H9 (cell line): ENCODE measurements around the gene CNPPD1. TPM values are rescaled to one million over a fixed set of nuclear protein-coding genes. Genes with fewer than 3 reads are reported as not detected.
A peak's percentile ranks its signal among the peaks of the same experiment; 100 is the strongest.

Experiments
- DNase-seq: peaks from one replicate; pipeline ENCODE4 v3.0.0-alpha.2; 2017
- H2AFZ ChIP-seq: one replicate; pipeline ENCODE4 v1.6.1; 2013; ENCODE audit warnings: mild to moderate bottlenecking, low read length, control low read depth, moderate library complexity
- H2AK5ac ChIP-seq: 2 replicates; pipeline ENCODE4 v1.6.1; 2013; ENCODE audit warnings: low read length, control low read depth, mixed read lengths; ENCODE audit not compliant: insufficient read length
- H2BK120ac ChIP-seq: one replicate; pipeline ENCODE4 v1.6.1; 2013; ENCODE audit warnings: low read depth, mild to moderate bottlenecking, low read length, control low read depth, inconsistent platforms; ENCODE audit not compliant: poor library complexity, severe bottlenecking
- H2BK12ac ChIP-seq: 2 replicates; pipeline ENCODE4 v1.6.1; 2013; ENCODE audit warnings: low read length, control low read depth, mixed read lengths, low read depth; ENCODE audit not compliant: insufficient read length
- H2BK15ac ChIP-seq: 2 replicates; pipeline ENCODE4 v1.6.1; 2013; ENCODE audit warnings: low read depth, low read length, control low read depth
- H2BK20ac ChIP-seq: one replicate; pipeline ENCODE4 v1.6.1; 2013; ENCODE audit warnings: low read depth, mild to moderate bottlenecking, low read length, control low read depth, inconsistent platforms; ENCODE audit not compliant: poor library complexity, severe bottlenecking
- H2BK5ac ChIP-seq: 2 replicates; pipeline ENCODE4 v1.6.1; 2013; ENCODE audit warnings: low read length, control low read depth, mixed read lengths; ENCODE audit not compliant: insufficient read length
- H3K14ac ChIP-seq: 2 replicates; pipeline ENCODE4 v1.6.1; 2013; ENCODE audit warnings: low read length, control low read depth; ENCODE audit not compliant: insufficient read depth
- H3K18ac ChIP-seq: 2 replicates; pipeline ENCODE4 v1.6.1; 2013; ENCODE audit warnings: low read depth, mild to moderate bottlenecking, mixed read lengths, low read length, control low read depth; ENCODE audit not compliant: insufficient read length
- H3K23ac ChIP-seq: 2 replicates; pipeline ENCODE4 v1.6.1; 2013; ENCODE audit warnings: low read length, control low read depth, mixed read lengths, low read depth; ENCODE audit not compliant: insufficient read length
- H3K23me2 ChIP-seq: 2 replicates; pipeline ENCODE4 v1.6.1; 2013; ENCODE audit warnings: low read depth, mild to moderate bottlenecking, mixed read lengths, low read length, control low read depth; ENCODE audit not compliant: insufficient read length, poor library complexity, severe bottlenecking
- H3K27ac ChIP-seq: 2 replicates; pipeline ENCODE4 v1.5.1; 2013; ENCODE audit warnings: low read length, control low read depth, mixed read lengths, low read depth; ENCODE audit not compliant: insufficient read length
- H3K27me3 ChIP-seq: 2 replicates; pipeline ENCODE4 v1.6.1; 2013; ENCODE audit warnings: low read length, control low read depth, inconsistent platforms; ENCODE audit not compliant: insufficient read depth
- H3K4ac ChIP-seq: 2 replicates; pipeline ENCODE4 v1.6.1; 2013; ENCODE audit warnings: low read depth, mild to moderate bottlenecking, control low read depth, inconsistent platforms, low read length, moderate library complexity
- H3K4me1 ChIP-seq: 2 replicates; pipeline ENCODE4 v1.6.1; 2013; ENCODE audit warnings: low read length, control low read depth, inconsistent platforms; ENCODE audit not compliant: insufficient read depth
- H3K4me2 ChIP-seq: 2 replicates; pipeline ENCODE4 v1.6.1; 2013; ENCODE audit warnings: low read length, control low read depth, mixed read lengths; ENCODE audit not compliant: insufficient read length, insufficient read depth
- H3K56ac ChIP-seq: 2 replicates; pipeline ENCODE4 v1.6.1; 2013; ENCODE audit warnings: low read depth, mild to moderate bottlenecking, mixed read lengths, low read length, control low read depth; ENCODE audit not compliant: insufficient read length
- H3K79me1 ChIP-seq: 2 replicates; pipeline ENCODE4 v1.6.1; 2013; ENCODE audit warnings: low read depth, mild to moderate bottlenecking, moderate library complexity, low read length, control low read depth, inconsistent platforms; ENCODE audit not compliant: insufficient read depth, poor library complexity, severe bottlenecking
- H3K79me2 ChIP-seq: 2 replicates; pipeline ENCODE4 v1.6.1; 2013; ENCODE audit warnings: low read length, control low read depth, inconsistent platforms; ENCODE audit not compliant: insufficient read depth
- H3K9ac ChIP-seq: 2 replicates; pipeline ENCODE4 v1.6.1; 2013; ENCODE audit warnings: low read length, control low read depth, mixed read lengths; ENCODE audit not compliant: insufficient read length; ENCODE audit errors: extremely low read depth
- H3K9me3 ChIP-seq: one replicate; pipeline ENCODE4 v1.6.1; 2013; ENCODE audit warnings: low read depth, low read length, inconsistent platforms; ENCODE audit not compliant: control insufficient read depth
- H3T11ph ChIP-seq: one replicate; pipeline ENCODE4 v1.6.1; 2013; ENCODE audit warnings: mild to moderate bottlenecking, low read length, control low read depth, inconsistent platforms
- H4K20me1 ChIP-seq: one replicate; pipeline ENCODE4 v1.6.1; 2013; ENCODE audit not compliant: control insufficient read depth, insufficient read length, insufficient read depth
- H4K5ac ChIP-seq: 2 replicates; pipeline ENCODE4 v1.6.1; 2013; ENCODE audit warnings: low read depth, mild to moderate bottlenecking, mixed read lengths, low read length, control low read depth; ENCODE audit not compliant: insufficient read length
- H4K8ac ChIP-seq: replicated peaks from 2 replicates; pipeline ENCODE4 v1.6.1; 2013; ENCODE audit warnings: low read length, control low read depth, mixed read lengths, low read depth; ENCODE audit not compliant: insufficient read length
- H4K91ac ChIP-seq: 2 replicates; pipeline ENCODE4 v1.6.1; 2013; ENCODE audit warnings: low read depth, mild to moderate bottlenecking, moderate library complexity, mixed read lengths, low read length, control low read depth; ENCODE audit not compliant: insufficient read length
- H3K27ac Mint-ChIP-seq, 3 experiments: 2 replicates in 2 of 3; 3 replicates in 1 of 3; pipeline ENCODE4 v1.8.0; 2020 to 2021; ENCODE audit warnings: mixed read lengths in 3 of 3, mild to moderate bottlenecking in 1 of 3, moderate library complexity in 1 of 3
- H3K27me3 Mint-ChIP-seq: 2 replicates; pipeline ENCODE4 v1.8.0; 2021; ENCODE audit warnings: low read depth, mild to moderate bottlenecking, moderate library complexity, mixed read lengths
- H3K36me3 Mint-ChIP-seq, 3 experiments: 2 replicates in 2 of 3; 3 replicates in 1 of 3; pipeline ENCODE4 v1.8.0; 2020 to 2021; ENCODE audit warnings: low read depth in 3 of 3, mixed read lengths in 3 of 3; ENCODE audit not compliant: insufficient read depth in 1 of 3
- H3K4me1 Mint-ChIP-seq, 2 experiments: 2 replicates each; pipeline ENCODE4 v1.8.0; 2020; ENCODE audit warnings: mixed read lengths in 2 of 2
- H3K4me3 Mint-ChIP-seq, 2 experiments: 2 replicates in 1 of 2; 3 replicates in 1 of 2; pipeline ENCODE4 v1.8.0; 2020 to 2021; ENCODE audit warnings: mild to moderate bottlenecking in 2 of 2, mixed read lengths in 2 of 2, moderate library complexity in 1 of 2
- H3K9me3 Mint-ChIP-seq, 2 experiments: 2 replicates in 1 of 2; 3 replicates in 1 of 2; pipeline ENCODE4 v1.8.0; 2020; ENCODE audit warnings: mild to moderate bottlenecking in 2 of 2, mixed read lengths in 2 of 2, moderate library complexity in 1 of 2
- CTCF ChIP-seq: fragments of 200-600 bp; sonication (generic); conservative IDR thresholded peaks from 3 replicates; pipeline ENCODE4 v1.8.0; 2021; ENCODE audit warnings: antibody characterized with exemption, mild to moderate bottlenecking
- WGBS: extraction: QIAGEN DNeasy Blood & Tissue Kit; methylation state at CpG from one replicate; pipeline ENCODE4 v1.1.7; 2013; ENCODE audit warnings: missing lambda C conversion rate, low lambda C conversion rate, mixed read lengths; ENCODE audit not compliant: insufficient read length; ENCODE audit errors: extremely low coverage; 5-methylcytosine and 5-hydroxymethylcytosine counted together
- total RNA-seq: library from RNA; stranded (reverse); gene quantifications from 2 replicates; pipeline ENCODE4 v1.2.1, GENCODE V29; 2021

CNPPD1 gene
- total RNA-seq, 1 experiment from 2014 or later = 33.0 TPM

- Histone ChIP-seq H3T11ph (no peak within 1 kb of the TSS), H4K91ac (no peak within 1 kb of the TSS), H3K23me2 (peaks cover 4% of the 10 kb centered on the region), H4K20me1 (no peaks in the 10 kb centered on the region), H2BK5ac (no peak within 1 kb of the TSS), H3K27me3 (no peaks in the 10 kb centered on the region), H3K27ac (no peak within 1 kb of the TSS), H3K9ac (peak within 1 kb of the TSS; percentile 26), H3K4me1 (no peaks in the 10 kb centered on the region), H2BK20ac (no peak within 1 kb of the TSS), H2AK5ac (no peak within 1 kb of the TSS), H3K18ac (no peak within 1 kb of the TSS), H3K14ac (no peak within 1 kb of the TSS), H3K56ac (no peak within 1 kb of the TSS), H2BK120ac (no peak within 1 kb of the TSS), H2BK15ac (no peak within 1 kb of the TSS), H3K4me2 (peak within 1 kb of the TSS; percentile 87), H4K8ac (no peak within 1 kb of the TSS), H3K79me2 (no peaks in the 10 kb centered on the region), H3K9me3 (no peaks in the 10 kb centered on the region), H4K5ac (no peak within 1 kb of the TSS), H3K4ac (no peak within 1 kb of the TSS), H3K79me1 (no peaks in the 10 kb centered on the region), H2BK12ac (no peak within 1 kb of the TSS), H2AFZ (no peak within 1 kb of the TSS), H3K23ac (no peak within 1 kb of the TSS)
- peaks cover 4 to 40% (median 32%) of the 10 kb centered on the region in 3 experiments; a peak in 6 of 7 replicates for H3K36me3 Mint-ChIP-seq
- peak within 1 kb of the TSS in 2 of 3 experiments; percentile 90 to 96; a peak in 4 of 7 replicates for H3K27ac Mint-ChIP-seq
- WGBS = no CpG with 5 or more reads among the region's 76 CpGs
- H3K4me1 Mint-ChIP-seq = peaks cover 8 to 13% of the 10 kb centered on the region in 2 experiments
- peak; percentile 95 for DNase-seq
- H3K27me3 Mint-ChIP-seq = peaks cover 10% of the 10 kb centered on the region
- peak within 1 kb of the TSS; percentile 83 to 88 for H3K4me3 Mint-ChIP-seq
- H3K9me3 Mint-ChIP-seq = peaks cover 3% of the 10 kb centered on the region in 2 experiments; a peak in 3 of 5 replicates
- TF ChIP-seq CTCF = no peak; the same call in 2 of the 3 replicates
Measured at GRCh38 chr2:219206328-219207133, 29.8 kb upstream of the CNPPD1 start, which contains the start of gene ZFAND2B. ZFAND2B (plus strand) TSS chr2:219206782; CDS start chr2:219206988, 206 bp downstream.
